Measurements from ENCODE around the gene TBL2.

TBL2 gene

DNA sequence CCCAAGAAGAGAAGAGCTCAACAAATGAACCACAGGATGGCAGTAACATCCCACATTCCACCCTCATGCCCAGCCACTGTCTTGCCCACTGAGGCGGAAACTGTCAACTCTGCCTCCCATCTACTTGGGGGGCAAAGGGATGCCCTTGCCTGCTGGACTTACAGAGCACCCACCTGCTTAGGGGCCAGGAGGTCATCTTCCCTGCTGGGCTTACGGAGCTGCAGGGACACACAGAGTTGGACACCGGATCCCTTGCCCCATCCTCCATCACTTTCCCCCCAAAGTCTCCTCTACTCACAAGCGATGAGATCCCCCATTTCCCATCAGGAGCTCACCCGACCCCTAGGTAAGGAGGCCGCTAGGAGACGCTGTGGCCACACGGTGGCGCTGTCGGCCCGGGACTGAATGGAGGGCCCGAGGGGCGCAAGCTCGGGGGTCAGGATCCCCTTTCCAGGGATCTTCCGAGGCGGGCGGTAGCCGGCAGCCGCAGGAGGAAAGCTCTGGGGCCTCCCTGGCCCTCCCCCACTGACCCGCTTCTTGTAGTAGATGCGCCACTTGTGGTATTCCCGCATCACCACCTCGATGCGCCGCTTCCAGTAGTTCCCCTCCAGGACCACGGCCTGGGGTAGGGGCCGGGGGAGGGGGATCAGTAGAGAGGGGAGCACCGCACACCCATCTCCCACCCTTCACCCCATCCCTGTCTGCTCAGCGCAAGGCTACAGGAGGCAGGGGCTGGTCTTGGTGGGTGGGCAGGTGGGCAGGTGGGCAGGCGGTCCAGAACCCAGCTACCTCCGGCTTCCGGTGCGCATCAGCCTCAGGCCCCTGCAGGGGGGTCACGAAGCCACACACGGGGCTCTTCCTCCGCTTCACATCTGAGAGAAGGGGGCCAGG, 28.7 kb upstream of the TBL2 start:
- Histone ChIP-seq H3K27me3 (replicated peaks; ENCODE audit: control insufficient read depth, insufficient read depth, low read length) (no peaks in the 10 kb centered on the region), H3K36me3 (ENCODE audit: control insufficient read depth, insufficient read depth, low read length) (no peaks in the 10 kb centered on the region), H3K4me3 (replicated peaks; ENCODE audit: low read depth, low read length) (no peak overlapping the region)
- TF ChIP-seq, protein P1, sequence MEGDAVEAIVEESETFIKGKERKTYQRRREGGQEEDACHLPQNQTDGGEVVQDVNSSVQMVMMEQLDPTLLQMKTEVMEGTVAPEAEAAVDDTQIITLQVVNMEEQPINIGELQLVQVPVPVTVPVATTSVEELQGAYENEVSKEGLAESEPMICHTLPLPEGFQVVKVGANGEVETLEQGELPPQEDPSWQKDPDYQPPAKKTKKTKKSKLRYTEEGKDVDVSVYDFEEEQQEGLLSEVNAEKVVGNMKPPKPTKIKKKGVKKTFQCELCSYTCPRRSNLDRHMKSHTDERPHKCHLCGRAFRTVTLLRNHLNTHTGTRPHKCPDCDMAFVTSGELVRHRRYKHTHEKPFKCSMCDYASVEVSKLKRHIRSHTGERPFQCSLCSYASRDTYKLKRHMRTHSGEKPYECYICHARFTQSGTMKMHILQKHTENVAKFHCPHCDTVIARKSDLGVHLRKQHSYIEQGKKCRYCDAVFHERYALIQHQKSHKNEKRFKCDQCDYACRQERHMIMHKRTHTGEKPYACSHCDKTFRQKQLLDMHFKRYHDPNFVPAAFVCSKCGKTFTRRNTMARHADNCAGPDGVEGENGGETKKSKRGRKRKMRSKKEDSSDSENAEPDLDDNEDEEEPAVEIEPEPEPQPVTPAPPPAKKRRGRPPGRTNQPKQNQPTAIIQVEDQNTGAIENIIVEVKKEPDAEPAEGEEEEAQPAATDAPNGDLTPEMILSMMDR (IDR thresholded peaks at IDR 0.05; ENCODE audit: insufficient read depth, low read length, poor library complexity, severe bottlenecking) = peak; percentile 92
- DNase-seq (ENCODE audit: extremely low read depth, insufficient read length) = peak; percentile 53

DNA sequence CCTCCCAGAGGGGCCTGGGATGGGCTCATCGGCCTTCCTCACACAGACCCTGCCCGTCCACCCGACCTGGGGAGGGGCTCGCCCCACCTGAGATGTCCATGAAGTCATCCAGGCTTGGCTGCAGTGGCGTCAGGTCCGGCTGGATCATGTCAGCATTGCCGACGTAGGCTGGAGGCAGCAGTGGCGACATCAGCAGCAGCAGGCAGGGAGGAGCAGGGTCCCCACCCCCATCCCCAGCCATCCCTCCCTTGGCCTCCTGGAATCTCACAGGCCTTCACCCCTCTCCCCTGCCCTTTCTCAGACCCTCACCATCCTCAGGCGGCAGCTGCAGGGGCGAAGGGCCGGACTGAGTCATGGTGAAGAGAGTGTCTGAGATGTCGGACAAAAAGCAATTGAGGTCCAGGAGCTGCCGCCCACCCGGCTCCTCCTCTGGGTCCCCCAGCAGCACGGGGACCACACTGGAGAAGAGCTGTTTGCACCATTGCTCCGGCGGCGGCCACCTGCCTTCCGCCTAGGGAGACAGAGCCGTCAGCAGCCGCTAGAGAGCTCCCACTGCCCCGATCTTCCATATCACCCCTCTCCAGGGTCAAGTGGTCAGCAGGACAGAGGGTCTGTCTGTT, 27.3 kb upstream of the TBL2 start:
- no peak for DNase-seq (ENCODE audit: extremely low read depth, insufficient read length)
- TF ChIP-seq, protein P1 (IDR thresholded peaks at IDR 0.05; ENCODE audit: insufficient read depth, low read length, poor library complexity, severe bottlenecking) = no peak
- Histone ChIP-seq H3K27me3 (replicated peaks; ENCODE audit: control insufficient read depth, insufficient read depth, low read length) (no peaks in the 10 kb centered on the region), H3K36me3 (ENCODE audit: control insufficient read depth, insufficient read depth, low read length) (no peaks in the 10 kb centered on the region), H3K4me3 (replicated peaks; ENCODE audit: low read depth, low read length) (no peak overlapping the region)

DNA sequence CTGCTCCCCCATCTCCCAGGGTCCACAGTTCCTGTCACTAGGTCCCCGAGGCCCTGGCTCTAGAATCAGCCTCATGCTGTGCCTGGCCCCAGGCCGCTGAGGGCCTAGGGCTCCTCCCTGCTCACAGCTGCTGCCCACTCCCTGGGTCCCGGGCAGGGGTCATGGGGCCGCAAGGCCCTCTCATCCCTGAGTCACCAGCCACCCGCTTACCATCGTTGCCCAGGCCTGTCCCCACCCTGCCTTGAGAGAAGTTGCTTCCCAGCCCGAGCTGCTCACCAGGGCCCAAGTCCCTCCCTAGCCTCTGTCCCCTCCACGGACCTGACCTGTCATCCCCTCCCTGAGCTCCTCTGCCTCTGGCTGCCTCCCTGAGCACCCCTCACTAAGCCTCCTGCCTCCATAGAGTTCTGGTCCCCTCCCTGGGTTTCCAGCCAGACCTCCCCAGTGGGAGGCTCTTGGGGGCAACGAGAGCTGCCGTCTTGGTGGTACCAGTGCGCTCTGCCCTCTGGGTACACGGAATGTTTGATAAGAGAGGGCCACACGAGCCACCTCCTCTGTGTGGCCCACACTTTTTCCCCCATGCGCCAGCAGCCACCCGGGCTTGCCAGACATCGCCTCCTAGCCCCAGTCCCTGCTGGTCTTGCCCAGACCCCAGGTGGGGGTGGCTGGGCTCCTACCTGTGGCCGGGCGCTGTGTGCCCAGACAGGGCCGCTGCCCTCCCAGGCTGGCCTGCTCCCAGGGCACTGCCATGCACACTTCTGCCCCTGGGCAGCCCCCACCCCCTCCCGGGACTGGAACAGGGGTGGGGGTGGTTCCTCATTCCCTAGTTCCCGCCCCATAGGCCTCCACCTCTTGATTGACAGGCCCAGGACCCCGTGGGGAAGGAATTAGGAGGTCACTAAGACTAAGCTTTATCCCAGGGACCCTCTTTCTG, 24.6 kb upstream of the TBL2 start:
- no peaks in the 10 kb centered on the region for H3K27me3 ChIP-seq (replicated peaks; ENCODE audit: control insufficient read depth, insufficient read depth, low read length)
- TF ChIP-seq, protein P1 (IDR thresholded peaks at IDR 0.05; ENCODE audit: insufficient read depth, low read length, poor library complexity, severe bottlenecking) = no peak
- no peaks in the 10 kb centered on the region for H3K36me3 ChIP-seq (ENCODE audit: control insufficient read depth, insufficient read depth, low read length)
- no peak for DNase-seq (ENCODE audit: extremely low read depth, insufficient read length)
- no peak overlapping the region for H3K4me3 ChIP-seq (replicated peaks; ENCODE audit: low read depth, low read length)

DNA sequence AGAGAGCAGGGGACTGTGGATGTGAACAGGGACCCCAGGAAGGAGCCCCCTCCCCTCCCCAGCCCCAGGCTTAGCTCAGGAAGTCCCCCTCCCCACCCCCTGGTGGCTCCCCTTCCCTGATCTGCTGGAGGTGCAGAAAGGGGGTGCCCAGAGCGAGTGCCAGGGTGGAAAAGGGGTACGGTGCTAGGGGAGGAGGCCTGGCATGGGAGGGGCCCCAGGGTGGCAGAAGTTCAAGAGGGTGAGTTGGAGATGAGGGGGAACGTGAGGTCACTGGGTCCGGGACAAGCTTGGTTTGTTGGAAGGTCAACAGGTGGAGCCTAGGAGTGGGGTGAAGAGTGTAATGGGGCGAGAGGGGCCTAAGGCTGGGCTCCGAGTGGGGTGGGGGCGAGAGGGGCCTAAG, 21.5 kb upstream of the TBL2 start:
- no peaks in the 10 kb centered on the region for H3K36me3 ChIP-seq (ENCODE audit: control insufficient read depth, insufficient read depth, low read length)
- no peak overlapping the region for H3K4me3 ChIP-seq (replicated peaks; ENCODE audit: low read depth, low read length)
- no peak for DNase-seq (ENCODE audit: extremely low read depth, insufficient read length)
- no peaks in the 10 kb centered on the region for H3K27me3 ChIP-seq (replicated peaks; ENCODE audit: control insufficient read depth, insufficient read depth, low read length)
- TF ChIP-seq, protein P1 (IDR thresholded peaks at IDR 0.05; ENCODE audit: insufficient read depth, low read length, poor library complexity, severe bottlenecking) = no peak

DNA sequence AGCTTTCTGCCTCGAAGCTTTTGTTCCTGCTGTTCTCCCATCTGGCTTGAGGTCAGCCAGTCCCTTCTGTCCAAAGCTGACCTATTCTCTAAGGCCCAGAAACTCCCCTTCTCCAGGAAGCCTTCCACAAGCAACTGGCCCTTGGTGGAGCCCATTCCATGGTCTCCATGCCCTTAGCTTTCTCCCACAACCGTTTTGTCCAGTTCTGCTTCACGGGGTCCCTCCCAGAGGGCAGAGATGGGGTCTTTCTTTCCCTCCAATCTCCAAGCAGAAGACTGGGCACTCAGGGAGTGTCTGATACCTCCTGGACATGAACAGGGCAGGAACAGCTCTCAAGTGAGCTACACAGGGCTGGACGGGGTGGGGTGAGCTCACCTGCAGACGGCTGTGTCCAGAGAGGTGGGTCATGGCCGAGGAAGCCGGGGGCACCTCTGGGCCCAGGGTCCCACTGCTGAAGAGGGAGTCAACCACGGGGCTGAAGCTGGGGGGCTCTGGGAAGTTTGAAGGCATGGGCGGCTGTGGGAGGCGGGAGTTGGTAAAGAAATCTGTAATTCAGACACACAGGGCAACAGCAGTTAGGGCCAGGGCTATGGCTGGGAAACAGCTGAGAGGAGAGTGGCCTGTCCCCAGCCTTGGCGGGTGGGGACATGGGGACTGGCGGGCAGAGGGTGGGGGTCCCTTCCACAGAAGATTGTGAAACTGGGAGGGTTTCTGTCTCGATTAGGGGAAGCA, 20.9 kb upstream of the TBL2 start:
- TF ChIP-seq, protein P1 (IDR thresholded peaks at IDR 0.05; ENCODE audit: insufficient read depth, low read length, poor library complexity, severe bottlenecking) = no peak

More for the DNA sequence above, 20.9 kb upstream of the TBL2 start:
- no peak for DNase-seq (ENCODE audit: extremely low read depth, insufficient read length)
- Histone ChIP-seq H3K36me3 (ENCODE audit: control insufficient read depth, insufficient read depth, low read length) (no peaks in the 10 kb centered on the region), H3K4me3 (replicated peaks; ENCODE audit: low read depth, low read length) (no peak overlapping the region), H3K27me3 (replicated peaks; ENCODE audit: control insufficient read depth, insufficient read depth, low read length) (no peaks in the 10 kb centered on the region)
